B cell (primary cell): Measurements from ENCODE around the gene ITPK1. TPM values are rescaled to one million over a fixed set of nuclear protein-coding genes. Genes with fewer than 3 reads are reported as not detected.

Experiments
- ATAC-seq: fragments of 200-7000 bp; cut with Tn5 transposase; one replicate; pipeline ENCODE4 v1.10.0; 2021; ENCODE audit warnings: low read depth, mild to moderate bottlenecking, moderate number of reproducible peaks, moderate library complexity
- CTCF ChIA-PET: fragments of 350-600 bp; sonication (Branson Sonifier 250); formaldehyde crosslinking; loops from one replicate; lab custom pipeline; 2021; ENCODE audit warnings: antibody characterized with exemption, inconsistent platforms; lab: Charles Lee
- POLR2A ChIA-PET: fragments of 350-600 bp; sonication (Branson Sonifier 250); formaldehyde crosslinking; loops from one replicate; lab custom pipeline; 2021; ENCODE audit warnings: antibody characterized with exemption; lab: Charles Lee
- DNase-seq: peaks from one replicate; pipeline ENCODE4 v3.0.0; 2013
- H2AFZ ChIP-seq: 2 replicates; pipeline ENCODE4 v1.6.1; 2012; ENCODE audit warnings: mild to moderate bottlenecking, low read depth, low read length; ENCODE audit not compliant: insufficient read depth, poor library complexity, severe bottlenecking
- H3K27ac ChIP-seq, 2 donors: 1 replicate in 1 of 2; 2 replicates in 1 of 2; pipeline ENCODE4 v1.5.1; 2012 to 2013; ENCODE audit warnings: low read length in 2 of 2, mild to moderate bottlenecking in 2 of 2, moderate library complexity in 1 of 2
- H3K27me3 ChIP-seq, 4 experiments: fragments of 200-600 bp in 1 of 4; sonication (generic) in 1 of 4; replicated peaks in 1 of 4; 1 replicate in 2 of 4; 2 replicates in 2 of 4; pipeline versions ENCODE4 v1.6.1 to v1.7.0; 2013 to 2016; ENCODE audit warnings: low read length in 3 of 4, mild to moderate bottlenecking in 2 of 4, mixed read lengths in 1 of 4, moderate library complexity in 1 of 4; ENCODE audit not compliant: insufficient read depth in 4 of 4, control insufficient read depth in 3 of 4; ENCODE audit errors: control extremely low read depth in 1 of 4
- H3K36me3 ChIP-seq, 2 experiments: replicated peaks in 1 of 2; 1 replicate in 1 of 2; 2 replicates in 1 of 2; pipeline versions ENCODE4 v1.6.1 to v1.7.1; 2013; ENCODE audit warnings: low read length in 1 of 2; ENCODE audit not compliant: insufficient read depth in 2 of 2, control insufficient read depth in 1 of 2; ENCODE audit errors: control extremely low read depth in 1 of 2, extremely low read depth in 1 of 2
- H3K4me1 ChIP-seq, 2 donors: fragments of 200-600 bp in 1 of 2; sonication (generic) in 1 of 2; 1 replicate in 1 of 2; 2 replicates in 1 of 2; pipeline versions ENCODE4 v1.5.1 to v1.6.1; 2013 to 2017; ENCODE audit warnings: low read length in 2 of 2; ENCODE audit not compliant: control insufficient read depth in 2 of 2, insufficient read depth in 2 of 2
- H3K4me2 ChIP-seq: replicated peaks from 2 replicates; pipeline ENCODE3; 2012; ENCODE audit warnings: mild to moderate bottlenecking, low read depth, low read length; ENCODE audit not compliant: poor library complexity, severe bottlenecking
- H3K4me3 ChIP-seq, 5 experiments: fragments of 200-600 bp in 1 of 5; sonication (generic) in 1 of 5; 1 replicate in 3 of 5; 2 replicates in 2 of 5; pipeline versions ENCODE4 v1.5.1 to v1.7.0; 2011 to 2016; ENCODE audit warnings: low read length in 4 of 5, mild to moderate bottlenecking in 4 of 5, low read depth in 2 of 5, control low read depth in 1 of 5, moderate library complexity in 1 of 5; ENCODE audit not compliant: insufficient read depth in 1 of 5; ENCODE audit errors: control extremely low read depth in 1 of 5, extremely low read depth in 1 of 5
- H3K79me2 ChIP-seq: fragments of 200-600 bp; sonication (generic); one replicate; pipeline ENCODE4 v1.6.0; 2016; ENCODE audit warnings: low read length; ENCODE audit not compliant: control insufficient read depth, insufficient read depth
- H3K9ac ChIP-seq: fragments of 200-600 bp; sonication (generic); 2 replicates; pipeline ENCODE4 v1.6.1; 2017; ENCODE audit warnings: mild to moderate bottlenecking, low read length, moderate library complexity
- H3K9me3 ChIP-seq, 3 donors: one replicate each; pipeline versions ENCODE4 v1.6.1 to v1.7.1; 2013; ENCODE audit warnings: low read length in 2 of 3; ENCODE audit not compliant: control insufficient read depth in 2 of 3, insufficient read depth in 1 of 3; ENCODE audit errors: control extremely low read depth in 1 of 3
- H4K20me1 ChIP-seq: 2 replicates; pipeline ENCODE4 v1.6.0; 2012; ENCODE audit warnings: mild to moderate bottlenecking, low read length; ENCODE audit not compliant: insufficient read depth, control insufficient read depth, poor library complexity, severe bottlenecking
- H3K27ac Mint-ChIP-seq: one replicate; pipeline ENCODE4 v1.8.0; 2021; ENCODE audit warnings: mixed read lengths
- H3K27me3 Mint-ChIP-seq: one replicate; pipeline ENCODE4 v1.8.0; 2021; ENCODE audit warnings: mixed read lengths
- H3K4me1 Mint-ChIP-seq: one replicate; pipeline ENCODE4 v1.8.0; 2021; ENCODE audit warnings: mixed read lengths
- H3K4me3 Mint-ChIP-seq: one replicate; pipeline ENCODE4 v1.8.0; 2021; ENCODE audit warnings: mixed read lengths
- H3K9me3 Mint-ChIP-seq: one replicate; pipeline ENCODE4 v1.8.0; 2022; ENCODE audit warnings: mixed read lengths; ENCODE audit not compliant: insufficient read depth
- EZH2 ChIP-seq: IDR thresholded peaks from 2 replicates; pipeline ENCODE4 v1.6.1; 2012; ENCODE audit warnings: borderline replicate concordance, low read depth, mild to moderate bottlenecking, moderate library complexity, low read length; ENCODE audit not compliant: insufficient read depth, poor library complexity, severe bottlenecking
- WGBS: methylation state at CpG from one replicate; pipeline ENCODE4 v1.1.5; 2013; ENCODE audit warnings: missing lambda C conversion rate; ENCODE audit not compliant: insufficient coverage; 5-methylcytosine and 5-hydroxymethylcytosine counted together
- intact Hi-C: fragments of 100-400 bp; cut with micrococcal nuclease; formaldehyde crosslinking; loops from one replicate; pipeline ENCODE4 v1.10.0; 2022
- polyA plus RNA-seq: library from polyadenylated mRNA; depleted of rRNA; stranded (reverse); fragments of >200 nt; gene quantifications from 2 replicates; pipeline ENCODE4 v1.2.3, GENCODE V29; 2012
- total RNA-seq, 2 donors: library from RNA; stranded (reverse); fragments of 120-200 nt in 1 of 2; gene quantifications; 1 replicate in 1 of 2; 2 replicates in 1 of 2; pipeline versions ENCODE4 v1.2.3 to v1.2.4, GENCODE V29; 2013 to 2022
- TF ChIP-seq, protein P1 (sequence below): fragments of 200-600 bp; IDR thresholded peaks from one replicate; pipeline ENCODE4 v1.8.0; 2022; ENCODE audit warnings: antibody characterized with exemption, mild to moderate bottlenecking

ITPK1 gene
- total and polyA plus RNA-seq, 2 donors (not counting 1 experiment from before 2014, with no cell fraction given), result 46.0 to 46.9 TPM

- WGBS, result 10% methylated on average over 78 of the region's 86 CpGs
- Mint-ChIP-seq H3K27me3 (peaks cover 46% of the 10 kb centered on the region), H3K9me3 (no peaks in the 10 kb centered on the region), H3K4me3 (no peak within 1 kb of the TSS), H3K27ac (no peak within 1 kb of the TSS), H3K4me1 (peaks cover 15% of the 10 kb centered on the region)
- peaks cover 0 to 11% (median 0%) of the 10 kb centered on the region in 3 donors for H3K9me3 ChIP-seq
- no peaks in the 10 kb centered on the region for H4K20me1 ChIP-seq
- no peaks in the 10 kb centered on the region for H3K36me3 ChIP-seq
- peaks cover 6 to 8% of the 10 kb centered on the region in 2 donors for H3K4me1 ChIP-seq
- TF ChIP-seq EZH2, result no peak
- TF ChIP-seq, protein P1, sequence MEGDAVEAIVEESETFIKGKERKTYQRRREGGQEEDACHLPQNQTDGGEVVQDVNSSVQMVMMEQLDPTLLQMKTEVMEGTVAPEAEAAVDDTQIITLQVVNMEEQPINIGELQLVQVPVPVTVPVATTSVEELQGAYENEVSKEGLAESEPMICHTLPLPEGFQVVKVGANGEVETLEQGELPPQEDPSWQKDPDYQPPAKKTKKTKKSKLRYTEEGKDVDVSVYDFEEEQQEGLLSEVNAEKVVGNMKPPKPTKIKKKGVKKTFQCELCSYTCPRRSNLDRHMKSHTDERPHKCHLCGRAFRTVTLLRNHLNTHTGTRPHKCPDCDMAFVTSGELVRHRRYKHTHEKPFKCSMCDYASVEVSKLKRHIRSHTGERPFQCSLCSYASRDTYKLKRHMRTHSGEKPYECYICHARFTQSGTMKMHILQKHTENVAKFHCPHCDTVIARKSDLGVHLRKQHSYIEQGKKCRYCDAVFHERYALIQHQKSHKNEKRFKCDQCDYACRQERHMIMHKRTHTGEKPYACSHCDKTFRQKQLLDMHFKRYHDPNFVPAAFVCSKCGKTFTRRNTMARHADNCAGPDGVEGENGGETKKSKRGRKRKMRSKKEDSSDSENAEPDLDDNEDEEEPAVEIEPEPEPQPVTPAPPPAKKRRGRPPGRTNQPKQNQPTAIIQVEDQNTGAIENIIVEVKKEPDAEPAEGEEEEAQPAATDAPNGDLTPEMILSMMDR, result no peak
- H3K27me3 ChIP-seq, result peaks cover 0 to 21% (median 3%) of the 10 kb centered on the region in 4 experiments
- intact Hi-C loops, result no loop called here
- POLR2A ChIA-PET, result no interaction called here
- H3K79me2 ChIP-seq, result no peaks in the 10 kb centered on the region
- no peak within 1 kb of the TSS for H3K4me3 ChIP-seq
- peak; percentile 31 for ATAC-seq
- H2AFZ ChIP-seq, result no peak within 1 kb of the TSS
- peak within 1 kb of the TSS; percentile 5 for H3K4me2 ChIP-seq
- peak; percentile 54 for DNase-seq
- CTCF ChIA-PET, result no interaction called here
- no peak within 1 kb of the TSS for H3K9ac ChIP-seq
- no peak within 1 kb of the TSS for H3K27ac ChIP-seq
Observed at GRCh38 chr14:92922883-92923743, 192.6 kb downstream of the ITPK1 start, which contains the start of gene CHGA. Gene CHGA, plus strand, starts transcription at chr14:92923150. Its CDS starts 210 bp downstream, at chr14:92923360.

DNA sequence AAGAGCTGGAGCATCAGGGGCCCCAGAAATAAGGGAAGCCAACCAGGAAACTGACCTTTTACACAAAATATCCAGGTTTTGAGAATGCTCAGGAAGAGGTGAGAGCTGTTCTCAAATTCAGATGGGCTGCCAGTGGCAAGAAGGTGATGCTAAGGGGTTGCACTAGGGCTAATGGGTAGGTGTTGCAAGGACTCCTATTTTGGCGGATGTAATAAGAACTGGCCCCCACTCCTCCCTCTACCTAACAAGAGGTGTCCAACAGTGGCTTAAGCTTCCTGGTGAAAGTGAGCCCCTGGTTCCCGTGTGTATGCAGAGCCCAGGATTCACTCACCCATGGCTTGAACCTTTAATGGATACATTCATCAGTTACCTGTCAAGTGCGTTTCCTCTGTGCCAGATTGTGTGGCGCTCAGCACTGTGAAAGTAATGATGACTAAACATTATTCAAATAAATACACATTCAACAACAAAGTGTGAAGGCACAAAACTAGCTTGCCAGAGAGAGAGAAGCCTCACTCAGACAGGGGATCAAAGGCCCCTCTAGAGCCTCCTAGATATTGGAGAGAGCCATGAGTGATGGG, 193.5 kb downstream of the ITPK1 start:
- H3K4me2 ChIP-seq, result no peak overlapping the region

More for the DNA sequence above, 193.5 kb downstream of the ITPK1 start:
- no peak overlapping the region for H3K27ac ChIP-seq
- WGBS, result no CpG with 5 or more reads among the region's 4 CpGs
- Mint-ChIP-seq H3K27ac (no peak overlapping the region), H3K9me3 (no peaks in the 10 kb centered on the region), H3K27me3 (peaks cover 47% of the 10 kb centered on the region), H3K4me3 (no peak overlapping the region), H3K4me1 (peaks cover 15% of the 10 kb centered on the region)
- CTCF ChIA-PET, result no interaction called here
- H3K9me3 ChIP-seq, result peaks cover 0 to 17% (median 0%) of the 10 kb centered on the region in 3 donors
- ATAC-seq, result no peak
- no peak for DNase-seq
- no peaks in the 10 kb centered on the region for H3K79me2 ChIP-seq
- no peak overlapping the region for H3K9ac ChIP-seq
- H4K20me1 ChIP-seq, result no peaks in the 10 kb centered on the region
- no peak overlapping the region for H2AFZ ChIP-seq
- H3K27me3 ChIP-seq, result peaks cover 0 to 21% (median 3%) of the 10 kb centered on the region in 4 experiments
- intact Hi-C loops, result no loop called here
- no peak overlapping the region for H3K4me3 ChIP-seq
- no peak for TF ChIP-seq EZH2
- TF ChIP-seq, protein P1, result no peak
- peaks cover 6 to 8% of the 10 kb centered on the region in 2 donors for H3K4me1 ChIP-seq
- POLR2A ChIA-PET, result no interaction called here
- H3K36me3 ChIP-seq, result no peaks in the 10 kb centered on the region
